ENCODE data around the gene GALC. TPM values are rescaled to one million over a fixed set of nuclear protein-coding genes. Genes with fewer than 3 reads are reported as not detected.

GALC gene
- 14.7 and 16.3 TPM in 2 replicates for total RNA-seq

GRCh38 chr14:87992718-87993628, at the start of gene GALC:
Gene GALC (minus strand): TSS chr14:87993182. CDS start chr14:87993164, 18 bp downstream.

GRCh38 chr14:88005050-88005481, 12.1 kb upstream of the GALC start, which contains the start of gene GPR65:
Gene GPR65 (plus strand): TSS chr14:88005135. CDS start chr14:88010848, 5,713 bp downstream.

Other genes with a start within 250 kb of the GALC start
- under 0.01 TPM in 2 replicates for gene GPR65, start 12.0 kb upstream of the GALC start, total RNA-seq